Trophoblast cell (in vitro differentiated cells and primary cell): Measurements from ENCODE around the gene COMMD3.
A peak's percentile ranks its signal among the peaks of the same experiment; 100 is the strongest.

Source experiments
- DNase-seq, 2 donors: peaks; one replicate each; pipeline ENCODE4 v3.0.0-alpha.2; 2016
- H2AFZ ChIP-seq: 2 replicates; pipeline ENCODE4 v1.6.1; 2013; ENCODE audit warnings: low read length, moderate library complexity, mild to moderate bottlenecking; ENCODE audit not compliant: insufficient read depth, poor library complexity
- H2AK5ac ChIP-seq: 2 replicates; pipeline ENCODE4 v1.6.1; 2013; ENCODE audit warnings: mild to moderate bottlenecking, low read length
- H2BK120ac ChIP-seq: 2 replicates; pipeline ENCODE4 v1.6.1; 2013; ENCODE audit warnings: low read length, mild to moderate bottlenecking, moderate library complexity; ENCODE audit not compliant: insufficient read depth, poor library complexity
- H2BK12ac ChIP-seq: 2 replicates; pipeline ENCODE4 v1.6.1; 2013; ENCODE audit warnings: mild to moderate bottlenecking, low read length, moderate library complexity
- H2BK5ac ChIP-seq: 2 replicates; pipeline ENCODE4 v1.6.1; 2013; ENCODE audit warnings: low read length, low read depth, moderate library complexity, mild to moderate bottlenecking; ENCODE audit not compliant: poor library complexity
- H3K14ac ChIP-seq: 2 replicates; pipeline ENCODE4 v1.6.1; 2013; ENCODE audit warnings: mild to moderate bottlenecking, low read length
- H3K18ac ChIP-seq: 2 replicates; pipeline ENCODE4 v1.6.1; 2013; ENCODE audit warnings: mild to moderate bottlenecking, low read length
- H3K23ac ChIP-seq: 2 replicates; pipeline ENCODE4 v1.6.1; 2013; ENCODE audit warnings: low read length
- H3K27ac ChIP-seq: 2 replicates; pipeline ENCODE4 v1.5.1; 2013; ENCODE audit warnings: low read depth, mild to moderate bottlenecking, inconsistent platforms, low read length, moderate library complexity
- H3K27me3 ChIP-seq: 2 replicates; pipeline ENCODE4 v1.6.1; 2013; ENCODE audit warnings: inconsistent platforms, mild to moderate bottlenecking, low read length, moderate library complexity; ENCODE audit not compliant: insufficient read depth
- H3K36me3 ChIP-seq, 2 experiments: 1 replicate in 1 of 2; 2 replicates in 1 of 2; pipeline ENCODE4 v1.6.1; 2013; ENCODE audit warnings: low read length in 2 of 2, mild to moderate bottlenecking in 2 of 2, moderate library complexity in 1 of 2; ENCODE audit not compliant: insufficient read depth in 2 of 2, control insufficient read depth in 1 of 2
- H3K4ac ChIP-seq: 2 replicates; pipeline ENCODE4 v1.6.1; 2013; ENCODE audit warnings: low read depth, mild to moderate bottlenecking, low read length, moderate library complexity
- H3K4me1 ChIP-seq, 2 experiments: 1 replicate in 1 of 2; 2 replicates in 1 of 2; pipeline ENCODE4 v1.6.1; 2013; ENCODE audit warnings: low read length in 2 of 2, mild to moderate bottlenecking in 2 of 2, moderate library complexity in 1 of 2; ENCODE audit not compliant: insufficient read depth in 2 of 2, control insufficient read depth in 1 of 2
- H3K4me2 ChIP-seq: 2 replicates; pipeline ENCODE4 v1.6.1; 2013; ENCODE audit warnings: inconsistent platforms, mild to moderate bottlenecking, low read length, moderate library complexity
- H3K4me3 ChIP-seq: 2 replicates; pipeline ENCODE4 v1.5.1; 2013; ENCODE audit warnings: mild to moderate bottlenecking, low read depth, low read length, inconsistent platforms
- H3K79me1 ChIP-seq: one replicate; pipeline ENCODE4 v1.6.1; 2013; ENCODE audit warnings: low read length
- H3K79me2 ChIP-seq: 2 replicates; pipeline ENCODE4 v1.6.1; 2013; ENCODE audit warnings: low read length, mild to moderate bottlenecking; ENCODE audit not compliant: control insufficient read depth, insufficient read depth, poor library complexity
- H3K9ac ChIP-seq: 2 replicates; pipeline ENCODE4 v1.6.1; 2013; ENCODE audit warnings: mild to moderate bottlenecking, low read length
- H3K9me3 ChIP-seq: 2 replicates; pipeline ENCODE4 v1.6.1; 2013; ENCODE audit warnings: low read depth, mild to moderate bottlenecking, control low read depth, inconsistent platforms, low read length; ENCODE audit not compliant: insufficient read depth
- H4K12ac ChIP-seq: 2 replicates; pipeline ENCODE4 v1.6.1; 2013; ENCODE audit warnings: low read depth, mild to moderate bottlenecking, low read length, moderate library complexity
- H4K8ac ChIP-seq: 2 replicates; pipeline ENCODE4 v1.6.1; 2013; ENCODE audit warnings: low read depth, mild to moderate bottlenecking, low read length, moderate library complexity
- H4K91ac ChIP-seq: one replicate; pipeline ENCODE4 v1.6.1; 2013; ENCODE audit warnings: low read depth, mild to moderate bottlenecking, low read length, moderate library complexity
- WGBS: extraction: QIAGEN DNeasy Blood & Tissue Kit; methylation state at CpG from one replicate; pipeline ENCODE4 v1.1.7; 2013; ENCODE audit warnings: missing lambda C conversion rate; ENCODE audit not compliant: insufficient read length, insufficient coverage; ENCODE audit errors: extremely low coverage; 5-methylcytosine and 5-hydroxymethylcytosine counted together

The COMMD3 gene

GRCh38 chr10:22319547-22319979 is 3.4 kb downstream of the COMMD3 start:
- H3K9ac ChIP-seq = no peak overlapping the region
- no peak overlapping the region for H3K23ac ChIP-seq
- H3K4me3 ChIP-seq = no peak overlapping the region
- peaks cover 0 to 2% of the 10 kb centered on the region in 2 experiments for H3K4me1 ChIP-seq
- no peak for DNase-seq
- no peak overlapping the region for H4K8ac ChIP-seq
- no peak overlapping the region for H3K27ac ChIP-seq
- no peak overlapping the region for H2BK12ac ChIP-seq
- no peak overlapping the region for H2BK120ac ChIP-seq
- H3K27me3 ChIP-seq = peaks cover 22% of the 10 kb centered on the region
- H2AK5ac ChIP-seq = no peak overlapping the region
- no peak overlapping the region for H3K4me2 ChIP-seq
- H2BK5ac ChIP-seq = no peak overlapping the region
- H3K79me2 ChIP-seq = peaks cover 9% of the 10 kb centered on the region
- no peak overlapping the region for H4K12ac ChIP-seq
- peaks cover 12% of the 10 kb centered on the region for H3K79me1 ChIP-seq
- no CpG with 5 or more reads among the region's 10 CpGs for WGBS
- no peak overlapping the region for H3K14ac ChIP-seq
- no peak overlapping the region for H2AFZ ChIP-seq
- no peaks in the 10 kb centered on the region for H3K36me3 ChIP-seq
- H4K91ac ChIP-seq = no peak overlapping the region
- no peaks in the 10 kb centered on the region for H3K9me3 ChIP-seq
- H3K4ac ChIP-seq = no peak overlapping the region
- H3K18ac ChIP-seq = no peak overlapping the region

- H3K18ac ChIP-seq = no peak overlapping the region
- no CpG with 5 or more reads among the region's 30 CpGs for WGBS
- H2BK120ac ChIP-seq = no peak overlapping the region
- H3K4me3 ChIP-seq = peak overlapping the region; percentile 49
- no peak overlapping the region for H3K27ac ChIP-seq
- H3K27me3 ChIP-seq = peaks cover 22% of the 10 kb centered on the region
- H3K23ac ChIP-seq = no peak overlapping the region
- peaks cover 12% of the 10 kb centered on the region for H3K79me1 ChIP-seq
- no peak overlapping the region for H3K9ac ChIP-seq
- H3K79me2 ChIP-seq = peaks cover 9% of the 10 kb centered on the region
- peak overlapping the region; percentile 91 for H3K4me2 ChIP-seq
- H2AFZ ChIP-seq = no peak overlapping the region
- H2BK5ac ChIP-seq = no peak overlapping the region
- no peak overlapping the region for H4K8ac ChIP-seq
- H3K4ac ChIP-seq = no peak overlapping the region
- H4K91ac ChIP-seq = peak overlapping the region; percentile 67
- no peak overlapping the region for H4K12ac ChIP-seq
- no peak overlapping the region for H3K14ac ChIP-seq
- DNase-seq = peak in 1 of 2 donors; percentile 37
- no peaks in the 10 kb centered on the region for H3K9me3 ChIP-seq
- H2BK12ac ChIP-seq = no peak overlapping the region
- H3K4me1 ChIP-seq = peaks cover 0 to 2% of the 10 kb centered on the region in 2 experiments
- no peaks in the 10 kb centered on the region for H3K36me3 ChIP-seq
- no peak overlapping the region for H2AK5ac ChIP-seq
These were observed 3.9 kb downstream of the COMMD3 start for GRCh38 chr10:22319980-22320558.

GRCh38 chr10:22320591-22321155 is 4.5 kb downstream of the COMMD3 start, which contains the start of gene BMI1:
Gene BMI1, plus strand, starts transcription at chr10:22321099. Its CDS starts 5,351 bp downstream, at chr10:22326450.
- H3K14ac ChIP-seq = peak within 1 kb of the TSS; percentile 98

GRCh38 chr10:22321156-22321923 is 5.2 kb downstream of the COMMD3 start:
- H3K9ac ChIP-seq = peak overlapping the region; percentile 92
- H3K18ac ChIP-seq = peak overlapping the region; percentile 98
- peak overlapping the region; percentile 81 for H3K4ac ChIP-seq
- H3K4me2 ChIP-seq = peak overlapping the region; percentile 89
- H2AFZ ChIP-seq = peak overlapping the region; percentile 95
- no peaks in the 10 kb centered on the region for H3K36me3 ChIP-seq
- H3K79me2 ChIP-seq = peaks cover 5% of the 10 kb centered on the region
- H4K8ac ChIP-seq = peak overlapping the region; percentile 98
- H3K4me1 ChIP-seq = peaks cover 3 to 7% of the 10 kb centered on the region in 2 experiments
- WGBS = no CpG with 5 or more reads among the region's 114 CpGs
- H3K79me1 ChIP-seq = peaks cover 11% of the 10 kb centered on the region
- peak overlapping the region; percentile 97 for H2BK120ac ChIP-seq
- H2BK5ac ChIP-seq = peak overlapping the region; percentile 45
- H3K14ac ChIP-seq = peak overlapping the region; percentile 98
- H2BK12ac ChIP-seq = peak overlapping the region; percentile 92
- H3K27ac ChIP-seq = peak overlapping the region; percentile 1
- DNase-seq = peak; percentile 83 to 84
- no peaks in the 10 kb centered on the region for H3K9me3 ChIP-seq
- H3K4me3 ChIP-seq = peak overlapping the region; percentile 85
- peak overlapping the region; percentile 85 for H4K12ac ChIP-seq
- H2AK5ac ChIP-seq = peak overlapping the region; percentile 22
- no peak overlapping the region for H3K23ac ChIP-seq
- H4K91ac ChIP-seq = peak overlapping the region; percentile 88
- peaks cover 22% of the 10 kb centered on the region for H3K27me3 ChIP-seq

More at GRCh38 chr10:22320591-22321155, 4.5 kb downstream of the COMMD3 start, which contains the start of gene BMI1:
- peak within 1 kb of the TSS; percentile 95 for H2AFZ ChIP-seq
- no CpG with 5 or more reads among the region's 85 CpGs for WGBS
- peak within 1 kb of the TSS; percentile 81 for H3K4ac ChIP-seq
- peak within 1 kb of the TSS; percentile 92 for H2BK12ac ChIP-seq
- H3K4me1 ChIP-seq = peaks cover 0 to 4% of the 10 kb centered on the region in 2 experiments
- peak within 1 kb of the TSS; percentile 85 for H4K12ac ChIP-seq
- peaks cover 22% of the 10 kb centered on the region for H3K27me3 ChIP-seq
- peaks cover 9% of the 10 kb centered on the region for H3K79me2 ChIP-seq
- no peak within 1 kb of the TSS for H3K23ac ChIP-seq
- H3K4me3 ChIP-seq = peak within 1 kb of the TSS; percentile 85
- peak within 1 kb of the TSS; percentile 22 for H2AK5ac ChIP-seq
- peak within 1 kb of the TSS; percentile 1 for H3K27ac ChIP-seq
- H3K9ac ChIP-seq = peak within 1 kb of the TSS; percentile 92
- H3K79me1 ChIP-seq = peaks cover 14% of the 10 kb centered on the region
- peak within 1 kb of the TSS; percentile 98 for H3K18ac ChIP-seq
- peak within 1 kb of the TSS; percentile 45 for H2BK5ac ChIP-seq
- peak within 1 kb of the TSS; percentile 88 for H4K91ac ChIP-seq
- H3K9me3 ChIP-seq = no peaks in the 10 kb centered on the region
- peak within 1 kb of the TSS; percentile 91 for H3K4me2 ChIP-seq
- DNase-seq = peak; percentile 43 to 69
- H4K8ac ChIP-seq = peak within 1 kb of the TSS; percentile 98
- H2BK120ac ChIP-seq = peak within 1 kb of the TSS; percentile 97
- H3K36me3 ChIP-seq = no peaks in the 10 kb centered on the region
